ENCODE data around the gene DNAI4. TPM values are rescaled to one million over a fixed set of nuclear protein-coding genes. Genes with fewer than 3 reads are reported as not detected.

DNAI4 gene
- total RNA-seq, 1 donor from 2014 or later, result 14.3 TPM

DNA sequence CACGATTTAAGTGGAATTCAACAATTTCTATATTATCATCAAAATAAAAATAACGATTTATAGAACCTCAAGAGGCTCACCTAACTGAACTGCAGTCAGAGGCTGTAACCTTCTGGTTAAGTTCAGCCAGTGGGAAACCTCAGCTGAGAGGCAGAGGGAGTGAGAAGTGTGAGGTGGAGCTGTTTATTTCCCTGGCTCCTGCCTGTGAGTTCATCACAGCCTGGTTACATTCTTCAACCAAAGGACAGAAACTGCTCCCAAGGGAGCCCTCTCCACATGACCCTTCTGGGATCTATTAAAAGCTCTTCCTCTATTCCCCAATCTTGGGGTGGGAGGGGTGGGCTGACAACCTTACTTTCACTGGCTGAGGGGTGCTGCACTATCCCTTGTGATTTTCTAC, 150.2 kb downstream of the DNAI4 start:
- no peak for DNase-seq (ENCODE audit: low spot score, unreplicated experiment)
- no peak overlapping the region for H3K27ac Mint-ChIP-seq
- H3K36me3 Mint-ChIP-seq (ENCODE audit: insufficient read depth), result no peaks in the 10 kb centered on the region
- TF ChIP-seq, protein P1, sequence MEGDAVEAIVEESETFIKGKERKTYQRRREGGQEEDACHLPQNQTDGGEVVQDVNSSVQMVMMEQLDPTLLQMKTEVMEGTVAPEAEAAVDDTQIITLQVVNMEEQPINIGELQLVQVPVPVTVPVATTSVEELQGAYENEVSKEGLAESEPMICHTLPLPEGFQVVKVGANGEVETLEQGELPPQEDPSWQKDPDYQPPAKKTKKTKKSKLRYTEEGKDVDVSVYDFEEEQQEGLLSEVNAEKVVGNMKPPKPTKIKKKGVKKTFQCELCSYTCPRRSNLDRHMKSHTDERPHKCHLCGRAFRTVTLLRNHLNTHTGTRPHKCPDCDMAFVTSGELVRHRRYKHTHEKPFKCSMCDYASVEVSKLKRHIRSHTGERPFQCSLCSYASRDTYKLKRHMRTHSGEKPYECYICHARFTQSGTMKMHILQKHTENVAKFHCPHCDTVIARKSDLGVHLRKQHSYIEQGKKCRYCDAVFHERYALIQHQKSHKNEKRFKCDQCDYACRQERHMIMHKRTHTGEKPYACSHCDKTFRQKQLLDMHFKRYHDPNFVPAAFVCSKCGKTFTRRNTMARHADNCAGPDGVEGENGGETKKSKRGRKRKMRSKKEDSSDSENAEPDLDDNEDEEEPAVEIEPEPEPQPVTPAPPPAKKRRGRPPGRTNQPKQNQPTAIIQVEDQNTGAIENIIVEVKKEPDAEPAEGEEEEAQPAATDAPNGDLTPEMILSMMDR (IDR thresholded peaks at IDR 0.05; ENCODE audit: unreplicated experiment), result no peak
- peaks cover under 1% of the 10 kb centered on the region for H3K9me3 Mint-ChIP-seq (ENCODE audit: low read depth)
- H3K27me3 Mint-ChIP-seq, result no peaks in the 10 kb centered on the region
- no peak overlapping the region for H3K4me3 Mint-ChIP-seq (ENCODE audit: low read depth)
- no peaks in the 10 kb centered on the region for H3K4me1 Mint-ChIP-seq (ENCODE audit: low read depth)

DNA sequence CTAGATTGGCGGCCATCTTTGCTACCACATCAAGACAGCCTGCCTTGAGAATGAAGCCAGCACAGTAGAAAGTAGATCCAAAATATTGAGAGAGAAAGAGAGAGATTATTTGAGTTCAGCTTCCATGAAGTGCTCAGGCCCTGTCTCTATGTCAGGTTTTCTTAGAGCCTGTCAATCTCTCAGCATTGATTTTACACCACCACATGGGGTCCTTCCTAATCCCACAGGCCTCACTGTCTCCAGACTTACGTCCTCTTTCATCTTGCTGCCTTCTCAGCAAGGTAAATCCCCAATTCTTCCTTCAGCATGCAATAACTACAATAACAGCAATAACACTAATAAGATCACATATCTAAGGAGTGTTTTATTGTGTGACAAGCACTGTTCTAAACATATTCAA, 151.4 kb downstream of the DNAI4 start:
- H3K4me1 Mint-ChIP-seq (ENCODE audit: low read depth), result no peaks in the 10 kb centered on the region
- DNase-seq (ENCODE audit: low spot score, unreplicated experiment), result no peak
- H3K4me3 Mint-ChIP-seq (ENCODE audit: low read depth), result no peak overlapping the region

DNA sequence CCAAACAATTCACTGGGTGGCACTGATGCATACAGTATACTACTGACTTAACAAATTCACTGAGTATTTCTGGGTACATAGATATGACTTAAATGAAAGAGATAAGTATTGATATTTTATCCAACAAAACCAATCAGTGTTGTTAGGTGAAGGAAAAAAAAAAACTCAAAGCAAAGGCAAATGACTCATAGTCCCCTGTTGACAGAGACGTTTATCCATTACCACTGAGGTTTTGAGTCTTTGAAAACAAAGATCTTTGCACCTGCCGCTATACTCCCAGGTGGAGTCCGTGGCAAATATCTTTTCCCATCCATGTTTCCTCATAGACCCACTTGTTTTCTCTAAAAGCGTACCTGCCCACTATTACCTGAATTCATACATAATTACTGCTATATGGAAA, 154.0 kb downstream of the DNAI4 start:
- no peaks in the 10 kb centered on the region for H3K9me3 Mint-ChIP-seq (ENCODE audit: low read depth)
- H3K27ac Mint-ChIP-seq, result no peak overlapping the region
- no peak for DNase-seq (ENCODE audit: low spot score, unreplicated experiment)
- no peaks in the 10 kb centered on the region for H3K27me3 Mint-ChIP-seq
- TF ChIP-seq, protein P1 (IDR thresholded peaks at IDR 0.05; ENCODE audit: unreplicated experiment), result no peak
- H3K4me3 Mint-ChIP-seq (ENCODE audit: low read depth), result no peak overlapping the region
- no peaks in the 10 kb centered on the region for H3K4me1 Mint-ChIP-seq (ENCODE audit: low read depth)
- H3K36me3 Mint-ChIP-seq (ENCODE audit: insufficient read depth), result no peaks in the 10 kb centered on the region

More for the DNA sequence above, 151.4 kb downstream of the DNAI4 start:
- TF ChIP-seq, protein P1 (IDR thresholded peaks at IDR 0.05; ENCODE audit: unreplicated experiment), result no peak
- Mint-ChIP-seq H3K27ac (no peak overlapping the region), H3K36me3 (ENCODE audit: insufficient read depth) (no peaks in the 10 kb centered on the region), H3K27me3 (no peaks in the 10 kb centered on the region), H3K9me3 (ENCODE audit: low read depth) (no peaks in the 10 kb centered on the region)

DNA sequence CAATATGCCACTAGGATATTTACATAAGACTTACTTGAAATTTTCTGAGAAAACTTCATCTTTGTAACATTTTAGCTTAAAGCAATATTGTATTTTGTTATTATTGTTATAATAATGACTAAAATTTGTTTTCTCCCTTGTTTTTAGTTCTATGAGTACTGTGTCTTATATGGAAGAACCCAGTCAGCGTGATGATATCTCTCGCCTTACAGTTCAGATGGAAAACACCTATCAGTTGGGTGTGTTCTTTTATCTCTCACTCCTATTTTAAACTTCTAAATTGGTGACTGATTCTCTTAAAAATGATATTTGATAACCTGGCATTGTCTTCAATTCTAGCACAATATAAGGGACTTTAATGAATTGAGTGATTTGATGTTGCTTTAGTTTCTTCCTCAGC, 154.4 kb downstream of the DNAI4 start:
- H3K4me3 Mint-ChIP-seq (ENCODE audit: low read depth), result no peak overlapping the region
- DNase-seq (ENCODE audit: low spot score, unreplicated experiment), result no peak
- no peak overlapping the region for H3K27ac Mint-ChIP-seq
- H3K9me3 Mint-ChIP-seq (ENCODE audit: low read depth), result no peaks in the 10 kb centered on the region
- no peaks in the 10 kb centered on the region for H3K27me3 Mint-ChIP-seq
- H3K36me3 Mint-ChIP-seq (ENCODE audit: insufficient read depth), result no peaks in the 10 kb centered on the region
- TF ChIP-seq, protein P1 (IDR thresholded peaks at IDR 0.05; ENCODE audit: unreplicated experiment), result no peak
- H3K4me1 Mint-ChIP-seq (ENCODE audit: low read depth), result no peaks in the 10 kb centered on the region

DNA sequence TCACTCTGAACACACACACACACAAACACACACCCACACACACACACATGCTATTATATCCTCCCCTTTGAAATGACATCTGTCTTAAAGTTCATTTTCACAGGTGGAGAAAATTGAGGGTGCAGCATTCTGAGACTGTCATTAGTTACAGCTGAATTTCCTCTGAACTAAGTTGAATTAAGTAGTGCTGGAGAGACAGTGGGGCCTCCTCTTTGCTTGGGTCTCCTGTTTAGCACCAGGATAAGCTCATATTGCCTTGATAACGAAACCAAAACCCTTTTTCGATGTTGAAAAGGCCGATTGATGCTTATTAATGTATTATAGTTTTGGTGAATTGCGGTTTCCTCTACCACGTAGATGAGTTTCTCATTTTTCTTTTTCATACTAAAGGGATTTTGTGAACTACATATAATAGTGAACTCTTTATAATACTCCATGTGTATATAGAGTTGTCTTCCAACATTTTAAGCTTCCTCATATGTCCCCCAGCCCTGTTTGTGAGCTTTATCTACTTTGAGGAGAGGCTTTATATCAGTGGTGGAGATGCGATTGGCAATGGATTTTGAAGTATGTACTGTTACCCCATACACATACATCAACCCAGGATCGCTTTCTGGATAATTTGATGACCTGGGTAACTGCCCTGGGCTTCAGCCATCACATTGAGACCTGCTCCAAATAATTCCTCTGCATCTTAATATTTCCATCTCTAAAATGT, 155.0 kb downstream of the DNAI4 start:
- Mint-ChIP-seq H3K27me3 (no peaks in the 10 kb centered on the region), H3K36me3 (ENCODE audit: insufficient read depth) (no peaks in the 10 kb centered on the region), H3K4me3 (ENCODE audit: low read depth) (no peak overlapping the region), H3K4me1 (ENCODE audit: low read depth) (no peaks in the 10 kb centered on the region), H3K27ac (no peak overlapping the region), H3K9me3 (ENCODE audit: low read depth) (no peaks in the 10 kb centered on the region)
- DNase-seq (ENCODE audit: low spot score, unreplicated experiment), result no peak
- TF ChIP-seq, protein P1 (IDR thresholded peaks at IDR 0.05; ENCODE audit: unreplicated experiment), result no peak

All from progenitor cell of endocrine pancreas (in vitro differentiated cells).